Measurements from ENCODE around the gene TRIM46. TPM values are rescaled to one million over a fixed set of nuclear protein-coding genes. Genes with fewer than 3 reads are reported as not detected.
A peak's percentile ranks its signal among the peaks of the same experiment; 100 is the strongest.
"Not testable (repeated sequence)": the region's sequence is repeated elsewhere in the genome, so short reads cannot be mapped to it uniquely, and the experiment has no call there.

TRIM46 gene
- total RNA-seq, 1 donor from 2014 or later: 13.2 TPM

GRCh38 chr1:155167166-155168104 lies 6.2 kb upstream of the TRIM46 start:
- DNase-seq (ENCODE audit: low read depth) (peak; percentile 44), FAIRE-seq (no peak)

GRCh38 chr1:155168105-155168445 lies 5.6 kb upstream of the TRIM46 start:
- H3K27me3 ChIP-seq (ENCODE audit: insufficient read depth, low read length); H2AFZ ChIP-seq (ENCODE audit: low read depth, low read length); H3K27ac ChIP-seq (ENCODE audit: low read depth, low read length); H3K4me1 ChIP-seq (ENCODE audit: insufficient read depth, low read length); H3K9ac ChIP-seq (ENCODE audit: low read length); DNase-seq (ENCODE audit: low read depth); H3K9me3 Mint-ChIP-seq (ENCODE audit: unreplicated experiment); H3K9me3 ChIP-seq (ENCODE audit: insufficient read depth, low read depth, low read length); H4K20me1 ChIP-seq (ENCODE audit: insufficient read depth, low read length); H3K27me3 Mint-ChIP-seq (ENCODE audit: low read depth, unreplicated experiment); H3K4me3 Mint-ChIP-seq (ENCODE audit: unreplicated experiment); FAIRE-seq; H3K4me3 ChIP-seq (ENCODE audit: insufficient read depth, low read depth, low read length): not testable (repeated sequence)
- Histone ChIP-seq H3K79me2 (ENCODE audit: insufficient read depth, low read length) (peaks cover 22% of the 10 kb centered on the region), H3K36me3 (ENCODE audit: insufficient read depth, low read length) (peaks cover 11% of the 10 kb centered on the region), H3K4me2 (ENCODE audit: low read length) (peak overlapping the region; percentile 56)
- Mint-ChIP-seq H3K36me3 (ENCODE audit: low read depth, unreplicated experiment) (peaks cover 13% of the 10 kb centered on the region), H3K4me1 (ENCODE audit: low read depth, unreplicated experiment) (peaks cover 12% of the 10 kb centered on the region), H3K27ac (ENCODE audit: unreplicated experiment) (peak overlapping the region; percentile 66)

More at GRCh38 chr1:155167166-155168104, 6.2 kb upstream of the TRIM46 start:
- Histone ChIP-seq H3K9me3 (ENCODE audit: insufficient read depth, low read depth, low read length) (no peaks in the 10 kb centered on the region), H3K4me1 (ENCODE audit: insufficient read depth, low read length) (peaks cover 6% of the 10 kb centered on the region), H3K4me2 (ENCODE audit: low read length) (peak overlapping the region; percentile 56), H3K27ac (ENCODE audit: low read depth, low read length) (no peak overlapping the region), H3K27me3 (ENCODE audit: insufficient read depth, low read length) (no peaks in the 10 kb centered on the region), H3K9ac (ENCODE audit: low read length) (peak overlapping the region; percentile 1), H3K4me3 (ENCODE audit: insufficient read depth, low read depth, low read length) (no peak overlapping the region), H2AFZ (ENCODE audit: low read depth, low read length) (no peak overlapping the region), H4K20me1 (ENCODE audit: insufficient read depth, low read length) (peaks cover 8% of the 10 kb centered on the region), H3K36me3 (ENCODE audit: insufficient read depth, low read length) (peaks cover 11% of the 10 kb centered on the region), H3K79me2 (ENCODE audit: insufficient read depth, low read length) (peaks cover 16% of the 10 kb centered on the region)
- H3K36me3 Mint-ChIP-seq (ENCODE audit: low read depth, unreplicated experiment): peaks cover 13% of the 10 kb centered on the region
- no peak for TF ChIP-seq EZH2 (IDR thresholded peaks at IDR 0.05; ENCODE audit: insufficient read depth, low read length)
- TF ChIP-seq, protein P1, sequence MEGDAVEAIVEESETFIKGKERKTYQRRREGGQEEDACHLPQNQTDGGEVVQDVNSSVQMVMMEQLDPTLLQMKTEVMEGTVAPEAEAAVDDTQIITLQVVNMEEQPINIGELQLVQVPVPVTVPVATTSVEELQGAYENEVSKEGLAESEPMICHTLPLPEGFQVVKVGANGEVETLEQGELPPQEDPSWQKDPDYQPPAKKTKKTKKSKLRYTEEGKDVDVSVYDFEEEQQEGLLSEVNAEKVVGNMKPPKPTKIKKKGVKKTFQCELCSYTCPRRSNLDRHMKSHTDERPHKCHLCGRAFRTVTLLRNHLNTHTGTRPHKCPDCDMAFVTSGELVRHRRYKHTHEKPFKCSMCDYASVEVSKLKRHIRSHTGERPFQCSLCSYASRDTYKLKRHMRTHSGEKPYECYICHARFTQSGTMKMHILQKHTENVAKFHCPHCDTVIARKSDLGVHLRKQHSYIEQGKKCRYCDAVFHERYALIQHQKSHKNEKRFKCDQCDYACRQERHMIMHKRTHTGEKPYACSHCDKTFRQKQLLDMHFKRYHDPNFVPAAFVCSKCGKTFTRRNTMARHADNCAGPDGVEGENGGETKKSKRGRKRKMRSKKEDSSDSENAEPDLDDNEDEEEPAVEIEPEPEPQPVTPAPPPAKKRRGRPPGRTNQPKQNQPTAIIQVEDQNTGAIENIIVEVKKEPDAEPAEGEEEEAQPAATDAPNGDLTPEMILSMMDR (IDR thresholded peaks at IDR 0.05; ENCODE audit: insufficient read depth, low read depth, low read length): peak; percentile 85
- H3K4me1 Mint-ChIP-seq (ENCODE audit: low read depth, unreplicated experiment): peaks cover 10% of the 10 kb centered on the region
- peaks cover 5% of the 10 kb centered on the region for H3K27me3 Mint-ChIP-seq (ENCODE audit: low read depth, unreplicated experiment)
- peaks cover 5% of the 10 kb centered on the region for H3K9me3 Mint-ChIP-seq (ENCODE audit: unreplicated experiment)
- peak overlapping the region; percentile 73 for H3K4me3 Mint-ChIP-seq (ENCODE audit: unreplicated experiment)
- peak overlapping the region; percentile 66 for H3K27ac Mint-ChIP-seq (ENCODE audit: unreplicated experiment)

- peaks cover 23% of the 10 kb centered on the region for H3K79me2 ChIP-seq (ENCODE audit: insufficient read depth, low read length)
- H3K27me3 Mint-ChIP-seq (ENCODE audit: low read depth, unreplicated experiment): peaks cover 5% of the 10 kb centered on the region
- H3K27me3 ChIP-seq (ENCODE audit: insufficient read depth, low read length): no peaks in the 10 kb centered on the region
- no peaks in the 10 kb centered on the region for H3K9me3 ChIP-seq (ENCODE audit: insufficient read depth, low read depth, low read length)
- no peak overlapping the region for H2AFZ ChIP-seq (ENCODE audit: low read depth, low read length)
- no peak for FAIRE-seq
- peaks cover 8% of the 10 kb centered on the region for H4K20me1 ChIP-seq (ENCODE audit: insufficient read depth, low read length)
- H3K36me3 Mint-ChIP-seq (ENCODE audit: low read depth, unreplicated experiment): peaks cover 13% of the 10 kb centered on the region
- DNase-seq (ENCODE audit: low read depth): no peak
- no peak overlapping the region for H3K4me3 Mint-ChIP-seq (ENCODE audit: unreplicated experiment)
- peaks cover 12% of the 10 kb centered on the region for H3K4me1 Mint-ChIP-seq (ENCODE audit: low read depth, unreplicated experiment)
- no peak overlapping the region for H3K4me2 ChIP-seq (ENCODE audit: low read length)
- TF ChIP-seq, protein P1 (IDR thresholded peaks at IDR 0.05; ENCODE audit: insufficient read depth, low read depth, low read length): no peak
- H3K27ac ChIP-seq (ENCODE audit: low read depth, low read length): no peak overlapping the region
- H3K9me3 Mint-ChIP-seq (ENCODE audit: unreplicated experiment): peaks cover 5% of the 10 kb centered on the region
- peak overlapping the region; percentile 68 for H3K27ac Mint-ChIP-seq (ENCODE audit: unreplicated experiment)
- no peak overlapping the region for H3K4me3 ChIP-seq (ENCODE audit: insufficient read depth, low read depth, low read length)
- peaks cover 11% of the 10 kb centered on the region for H3K36me3 ChIP-seq (ENCODE audit: insufficient read depth, low read length)
- H3K4me1 ChIP-seq (ENCODE audit: insufficient read depth, low read length): peaks cover 11% of the 10 kb centered on the region
- no peak overlapping the region for H3K9ac ChIP-seq (ENCODE audit: low read length)
These were observed 5.0 kb upstream of the TRIM46 start for GRCh38 chr1:155168456-155169210.

All from astrocyte (in vitro differentiated cells and primary cell).